ENCODE results near the gene TUBB4B.

TUBB4B gene

DNA sequence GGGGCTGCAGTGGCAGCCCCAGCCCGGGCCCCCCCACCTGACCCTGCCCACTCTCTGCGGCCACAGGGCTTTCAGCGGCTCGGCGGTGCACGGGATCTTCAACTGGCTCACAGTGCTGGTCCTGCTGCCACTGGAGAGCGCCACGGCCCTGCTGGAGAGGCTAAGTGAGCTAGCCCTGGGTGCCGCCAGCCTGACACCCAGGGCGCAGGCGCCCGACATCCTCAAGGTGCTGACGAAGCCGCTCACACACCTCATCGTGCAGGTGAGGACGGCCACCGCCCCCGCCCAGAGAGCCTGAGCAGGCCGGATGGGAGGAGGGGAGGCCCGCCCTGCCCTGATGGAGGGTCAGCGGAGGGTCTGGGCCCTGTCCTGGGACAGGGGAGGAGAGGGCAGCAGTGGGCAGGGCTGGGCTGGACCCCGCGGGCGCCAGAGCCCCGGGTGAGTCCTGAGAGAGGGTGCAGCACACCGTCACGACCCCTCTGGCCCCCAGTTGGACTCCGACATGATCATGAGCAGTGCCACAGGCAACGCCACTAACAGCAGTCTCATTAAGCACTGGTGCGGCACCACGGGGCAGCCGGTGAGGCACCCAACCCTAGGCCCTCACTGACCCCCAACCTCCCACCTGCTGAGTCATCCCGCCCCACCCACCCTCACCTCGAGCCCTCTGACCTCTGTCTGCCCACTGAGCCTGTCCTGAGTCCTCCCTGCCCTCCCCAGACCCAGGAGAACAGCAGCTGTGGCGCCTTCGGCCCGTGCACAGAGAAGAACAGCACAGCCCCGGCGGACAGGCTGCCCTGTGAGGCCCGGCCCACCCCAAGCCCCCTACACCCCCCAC is 7.7 kb upstream of the TUBB4B start:
- Histone ChIP-seq H3K9ac (ENCODE audit: low read length) (no peak overlapping the region), H3K14ac (ENCODE audit: low read length) (no peak overlapping the region), H3K79me1 (ENCODE audit: low read length) (no peaks in the 10 kb centered on the region), H3K18ac (ENCODE audit: low read length) (no peak overlapping the region), H3K27me3 (ENCODE audit: insufficient read depth, low read length) (no peaks in the 10 kb centered on the region), H3K23ac (ENCODE audit: low read length) (no peak overlapping the region), H4K91ac (ENCODE audit: low read depth, low read length) (no peak overlapping the region), H2BK120ac (ENCODE audit: insufficient read depth, low read length, poor library complexity) (no peak overlapping the region), H4K8ac (ENCODE audit: low read depth, low read length) (no peak overlapping the region), H3K4ac (ENCODE audit: low read depth, low read length) (no peak overlapping the region), H3K4me3 (ENCODE audit: low read depth, low read length) (no peak overlapping the region), H3K36me3 (ENCODE audit: control insufficient read depth in 1 of 2, insufficient read depth in 2 of 2, low read length in 2 of 2) (no peaks in the 10 kb centered on the region), H3K27ac (ENCODE audit: low read depth, low read length) (no peak overlapping the region), H2BK12ac (ENCODE audit: low read length) (no peak overlapping the region), H3K4me2 (ENCODE audit: low read length) (no peak overlapping the region), H3K4me1 (ENCODE audit: control insufficient read depth in 1 of 2, insufficient read depth in 2 of 2, low read length in 2 of 2) (peaks cover 5 to 9% of the 10 kb centered on the region in 2 experiments), H2BK5ac (ENCODE audit: low read depth, low read length, poor library complexity) (no peak overlapping the region), H3K79me2 (ENCODE audit: control insufficient read depth, insufficient read depth, low read length, poor library complexity) (no peaks in the 10 kb centered on the region), H2AFZ (ENCODE audit: insufficient read depth, low read length, poor library complexity) (no peak overlapping the region), H4K12ac (ENCODE audit: low read depth, low read length) (no peak overlapping the region), H2AK5ac (ENCODE audit: low read length) (no peak overlapping the region), H3K9me3 (ENCODE audit: insufficient read depth, low read depth, low read length) (peaks cover 1% of the 10 kb centered on the region)
- no peak for DNase-seq
- WGBS (ENCODE audit: extremely low coverage, insufficient coverage, insufficient read length) = no CpG with 5 or more reads among the region's 40 CpGs

GRCh38 chr9:137234055-137234697 is 6.9 kb upstream of the TUBB4B start:
- WGBS (ENCODE audit: extremely low coverage, insufficient coverage, insufficient read length) = no CpG with 5 or more reads among the region's 40 CpGs
- H3K4me2 ChIP-seq (ENCODE audit: low read length) = no peak overlapping the region

GRCh38 chr9:137234758-137235423 is 6.2 kb upstream of the TUBB4B start:
- Histone ChIP-seq H3K79me2 (ENCODE audit: control insufficient read depth, insufficient read depth, low read length, poor library complexity) (no peaks in the 10 kb centered on the region), H3K23ac (ENCODE audit: low read length) (no peak overlapping the region), H3K4me1 (ENCODE audit: control insufficient read depth in 1 of 2, insufficient read depth in 2 of 2, low read length in 2 of 2) (peaks cover 5% of the 10 kb centered on the region in 2 experiments), H2AFZ (ENCODE audit: insufficient read depth, low read length, poor library complexity) (no peak overlapping the region), H3K9me3 (ENCODE audit: insufficient read depth, low read depth, low read length) (no peaks in the 10 kb centered on the region), H2BK5ac (ENCODE audit: low read depth, low read length, poor library complexity) (no peak overlapping the region), H3K27ac (ENCODE audit: low read depth, low read length) (no peak overlapping the region), H3K79me1 (ENCODE audit: low read length) (no peaks in the 10 kb centered on the region), H3K4me3 (ENCODE audit: low read depth, low read length) (no peak overlapping the region), H3K27me3 (ENCODE audit: insufficient read depth, low read length) (no peaks in the 10 kb centered on the region), H4K8ac (ENCODE audit: low read depth, low read length) (no peak overlapping the region), H3K18ac (ENCODE audit: low read length) (no peak overlapping the region), H4K12ac (ENCODE audit: low read depth, low read length) (no peak overlapping the region), H3K9ac (ENCODE audit: low read length) (no peak overlapping the region), H2AK5ac (ENCODE audit: low read length) (no peak overlapping the region), H4K91ac (ENCODE audit: low read depth, low read length) (no peak overlapping the region), H3K14ac (ENCODE audit: low read length) (no peak overlapping the region), H2BK12ac (ENCODE audit: low read length) (no peak overlapping the region), H2BK120ac (ENCODE audit: insufficient read depth, low read length, poor library complexity) (no peak overlapping the region), H3K36me3 (ENCODE audit: control insufficient read depth in 1 of 2, insufficient read depth in 2 of 2, low read length in 2 of 2) (no peaks in the 10 kb centered on the region), H3K4me2 (ENCODE audit: low read length) (no peak overlapping the region), H3K4ac (ENCODE audit: low read depth, low read length) (no peak overlapping the region)
- no peak for DNase-seq
- no CpG with 5 or more reads among the region's 18 CpGs for WGBS (ENCODE audit: extremely low coverage, insufficient coverage, insufficient read length)

More at GRCh38 chr9:137234055-137234697, 6.9 kb upstream of the TUBB4B start:
- H3K4me1 ChIP-seq (ENCODE audit: control insufficient read depth in 1 of 2, insufficient read depth in 2 of 2, low read length in 2 of 2) = peaks cover 5 to 8% of the 10 kb centered on the region in 2 experiments
- no peak overlapping the region for H2BK5ac ChIP-seq (ENCODE audit: low read depth, low read length, poor library complexity)
- H3K36me3 ChIP-seq (ENCODE audit: control insufficient read depth in 1 of 2, insufficient read depth in 2 of 2, low read length in 2 of 2) = no peaks in the 10 kb centered on the region
- H3K27ac ChIP-seq (ENCODE audit: low read depth, low read length) = no peak overlapping the region
- H3K79me2 ChIP-seq (ENCODE audit: control insufficient read depth, insufficient read depth, low read length, poor library complexity) = no peaks in the 10 kb centered on the region
- no peak overlapping the region for H2AFZ ChIP-seq (ENCODE audit: insufficient read depth, low read length, poor library complexity)
- H3K23ac ChIP-seq (ENCODE audit: low read length) = no peak overlapping the region
- no peak overlapping the region for H3K18ac ChIP-seq (ENCODE audit: low read length)
- H3K9me3 ChIP-seq (ENCODE audit: insufficient read depth, low read depth, low read length) = no peaks in the 10 kb centered on the region
- no peak overlapping the region for H2AK5ac ChIP-seq (ENCODE audit: low read length)
- H3K79me1 ChIP-seq (ENCODE audit: low read length) = no peaks in the 10 kb centered on the region
- H4K12ac ChIP-seq (ENCODE audit: low read depth, low read length) = no peak overlapping the region
- H3K4me3 ChIP-seq (ENCODE audit: low read depth, low read length) = no peak overlapping the region
- H4K8ac ChIP-seq (ENCODE audit: low read depth, low read length) = no peak overlapping the region
- H3K9ac ChIP-seq (ENCODE audit: low read length) = no peak overlapping the region
- H2BK120ac ChIP-seq (ENCODE audit: insufficient read depth, low read length, poor library complexity) = no peak overlapping the region
- H3K4ac ChIP-seq (ENCODE audit: low read depth, low read length) = no peak overlapping the region
- no peak overlapping the region for H4K91ac ChIP-seq (ENCODE audit: low read depth, low read length)
- peak in 1 of 2 donors; percentile 28 for DNase-seq
- no peaks in the 10 kb centered on the region for H3K27me3 ChIP-seq (ENCODE audit: insufficient read depth, low read length)
- H2BK12ac ChIP-seq (ENCODE audit: low read length) = no peak overlapping the region
- no peak overlapping the region for H3K14ac ChIP-seq (ENCODE audit: low read length)

DNA sequence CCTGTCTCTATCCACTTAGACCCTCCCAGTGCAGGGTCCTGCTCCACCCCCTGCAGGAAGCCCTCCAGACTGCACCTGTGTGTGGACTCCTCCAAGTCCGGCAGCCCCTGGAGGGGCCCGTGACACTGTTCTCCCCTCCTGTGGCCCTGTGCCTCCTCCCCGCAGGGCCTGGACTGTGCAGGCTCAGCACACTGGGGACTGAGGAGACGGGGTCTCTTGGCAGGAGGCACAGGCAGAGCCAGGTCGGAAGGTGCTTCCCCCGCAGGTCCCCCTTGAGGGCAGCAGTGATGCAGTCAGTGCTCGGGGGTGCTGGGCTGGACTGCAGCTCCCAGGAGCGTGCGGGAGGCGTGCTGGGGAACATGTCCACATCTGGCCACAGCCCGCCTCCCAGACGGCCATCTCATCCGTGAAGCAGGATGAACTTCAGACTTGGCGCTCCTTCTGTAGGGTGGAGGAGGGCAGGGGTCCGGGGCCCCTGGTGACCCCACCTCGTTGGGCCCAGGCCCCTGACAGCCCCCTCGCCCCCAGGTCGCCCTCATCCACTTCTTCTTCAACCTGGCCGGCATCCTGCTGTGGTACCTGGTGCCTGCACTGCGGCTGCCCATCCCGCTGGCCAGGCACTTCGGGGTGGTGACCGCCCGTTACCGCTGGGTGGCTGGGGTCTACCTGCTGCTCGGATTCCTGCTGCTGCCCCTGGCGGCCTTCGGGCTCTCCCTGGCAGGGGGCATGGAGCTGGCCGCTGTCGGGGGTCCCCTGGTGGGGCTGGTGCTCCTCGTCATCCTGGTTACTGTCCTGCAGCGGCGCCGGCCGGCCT is 5.5 kb upstream of the TUBB4B start:
- no peaks in the 10 kb centered on the region for H3K27me3 ChIP-seq (ENCODE audit: insufficient read depth, low read length)
- H4K91ac ChIP-seq (ENCODE audit: low read depth, low read length) = no peak overlapping the region
- no peak overlapping the region for H3K23ac ChIP-seq (ENCODE audit: low read length)
- H3K79me2 ChIP-seq (ENCODE audit: control insufficient read depth, insufficient read depth, low read length, poor library complexity) = peaks cover 5% of the 10 kb centered on the region
- no peak overlapping the region for H2BK12ac ChIP-seq (ENCODE audit: low read length)
- no peak overlapping the region for H2BK120ac ChIP-seq (ENCODE audit: insufficient read depth, low read length, poor library complexity)
- H2AK5ac ChIP-seq (ENCODE audit: low read length) = no peak overlapping the region
- no CpG with 5 or more reads among the region's 35 CpGs for WGBS (ENCODE audit: extremely low coverage, insufficient coverage, insufficient read length)
- peaks cover 6% of the 10 kb centered on the region for H3K79me1 ChIP-seq (ENCODE audit: low read length)
- no peak overlapping the region for H3K9ac ChIP-seq (ENCODE audit: low read length)
- H3K27ac ChIP-seq (ENCODE audit: low read depth, low read length) = no peak overlapping the region
- no peak overlapping the region for H4K12ac ChIP-seq (ENCODE audit: low read depth, low read length)
- H3K36me3 ChIP-seq (ENCODE audit: control insufficient read depth in 1 of 2, insufficient read depth in 2 of 2, low read length in 2 of 2) = no peaks in the 10 kb centered on the region
- DNase-seq = no peak
- no peak overlapping the region for H3K14ac ChIP-seq (ENCODE audit: low read length)
- H3K4me3 ChIP-seq (ENCODE audit: low read depth, low read length) = no peak overlapping the region
- H4K8ac ChIP-seq (ENCODE audit: low read depth, low read length) = no peak overlapping the region
- H2AFZ ChIP-seq (ENCODE audit: insufficient read depth, low read length, poor library complexity) = no peak overlapping the region
- H3K4ac ChIP-seq (ENCODE audit: low read depth, low read length) = no peak overlapping the region
- no peaks in the 10 kb centered on the region for H3K9me3 ChIP-seq (ENCODE audit: insufficient read depth, low read depth, low read length)
- H3K4me2 ChIP-seq (ENCODE audit: low read length) = no peak overlapping the region
- H3K4me1 ChIP-seq (ENCODE audit: control insufficient read depth in 1 of 2, insufficient read depth in 2 of 2, low read length in 2 of 2) = peaks cover 5% of the 10 kb centered on the region in 2 experiments
- no peak overlapping the region for H3K18ac ChIP-seq (ENCODE audit: low read length)
- no peak overlapping the region for H2BK5ac ChIP-seq (ENCODE audit: low read depth, low read length, poor library complexity)
